Measurements from ENCODE around the gene APPL2. TPM values are rescaled to one million over a fixed set of nuclear protein-coding genes. Genes with fewer than 3 reads are reported as not detected.
A peak's percentile ranks its signal among the peaks of the same experiment; 100 is the strongest.

The APPL2 gene
- total RNA-seq, 1 experiment from 2014 or later: 35.5 TPM

DNA sequence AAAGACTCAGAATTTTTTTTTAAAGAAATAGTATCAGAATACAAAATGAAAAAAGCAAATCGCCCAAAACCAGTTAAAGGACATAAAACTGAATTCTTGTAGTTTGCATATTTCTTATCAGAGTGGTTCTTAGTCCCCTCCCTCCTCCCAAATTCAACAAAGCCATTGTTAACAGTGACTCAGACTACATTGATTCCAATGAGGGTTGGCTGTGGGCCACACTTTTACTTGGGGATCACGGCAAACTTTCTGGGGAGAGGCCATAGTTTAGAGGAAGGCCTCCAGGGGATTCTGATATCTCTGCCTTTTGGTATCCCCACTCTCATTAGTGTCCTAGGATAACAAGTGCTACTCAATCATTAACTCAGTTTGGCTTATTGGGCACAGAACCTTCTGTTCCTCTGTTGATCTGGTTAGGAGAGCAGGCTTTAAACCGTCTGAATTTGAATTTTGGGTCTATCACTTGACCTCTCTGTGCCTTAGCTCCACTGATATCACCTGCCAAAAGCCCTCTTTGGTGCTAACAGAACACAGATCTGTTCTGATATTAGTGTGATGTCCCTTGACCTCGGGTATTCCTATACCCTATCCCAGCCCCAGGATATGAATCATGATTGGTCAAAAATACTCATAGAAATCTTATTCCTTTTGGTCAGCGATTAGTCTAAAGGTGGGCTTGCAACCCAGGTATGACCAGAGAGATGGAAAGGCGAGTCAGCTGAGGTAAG, 45.2 kb upstream of the APPL2 start:
- no TSS peak for BruUV-seq (replicated peaks)
- ChIA-PET CTCF (interaction anchor here (0.6 kb wide), 1 partner anchor 38 kb away, joined by 3 read pairs; no protein-coding TSS in a partner anchor), POLR2A (interaction anchor here (0.9 kb wide), 1 partner anchor 73 kb away, joined by 3 read pairs; no protein-coding TSS in a partner anchor)
- TF ChIP-seq, protein P1, sequence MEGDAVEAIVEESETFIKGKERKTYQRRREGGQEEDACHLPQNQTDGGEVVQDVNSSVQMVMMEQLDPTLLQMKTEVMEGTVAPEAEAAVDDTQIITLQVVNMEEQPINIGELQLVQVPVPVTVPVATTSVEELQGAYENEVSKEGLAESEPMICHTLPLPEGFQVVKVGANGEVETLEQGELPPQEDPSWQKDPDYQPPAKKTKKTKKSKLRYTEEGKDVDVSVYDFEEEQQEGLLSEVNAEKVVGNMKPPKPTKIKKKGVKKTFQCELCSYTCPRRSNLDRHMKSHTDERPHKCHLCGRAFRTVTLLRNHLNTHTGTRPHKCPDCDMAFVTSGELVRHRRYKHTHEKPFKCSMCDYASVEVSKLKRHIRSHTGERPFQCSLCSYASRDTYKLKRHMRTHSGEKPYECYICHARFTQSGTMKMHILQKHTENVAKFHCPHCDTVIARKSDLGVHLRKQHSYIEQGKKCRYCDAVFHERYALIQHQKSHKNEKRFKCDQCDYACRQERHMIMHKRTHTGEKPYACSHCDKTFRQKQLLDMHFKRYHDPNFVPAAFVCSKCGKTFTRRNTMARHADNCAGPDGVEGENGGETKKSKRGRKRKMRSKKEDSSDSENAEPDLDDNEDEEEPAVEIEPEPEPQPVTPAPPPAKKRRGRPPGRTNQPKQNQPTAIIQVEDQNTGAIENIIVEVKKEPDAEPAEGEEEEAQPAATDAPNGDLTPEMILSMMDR (IDR thresholded peaks at IDR 0.05; ENCODE audit: unreplicated experiment): no peak
- intact Hi-C loops (cut with micrococcal nuclease): loop anchor here (5.0 kb wide), 1 partner anchor 439 kb away; no protein-coding TSS in a partner anchor
- Mint-ChIP-seq H3K27ac (ENCODE audit: low read depth, unreplicated experiment) (no peak overlapping the region), H3K4me1 (ENCODE audit: insufficient read depth, unreplicated experiment) (peaks cover 6% of the 10 kb centered on the region), H3K36me3 (ENCODE audit: insufficient read depth, unreplicated experiment) (no peaks in the 10 kb centered on the region), H3K9me3 (ENCODE audit: unreplicated experiment) (no peaks in the 10 kb centered on the region), H3K4me3 (ENCODE audit: unreplicated experiment) (no peak overlapping the region), H3K27me3 (ENCODE audit: insufficient read depth, unreplicated experiment) (peaks cover 15% of the 10 kb centered on the region)
- no peak for DNase-seq (ENCODE audit: unreplicated experiment)

GRCh38 chr12:105279460-105280056, 43.6 kb upstream of the APPL2 start:
- DNase-seq (ENCODE audit: unreplicated experiment): peak; percentile 47
- Mint-ChIP-seq H3K4me3 (ENCODE audit: unreplicated experiment) (no peak overlapping the region), H3K27ac (ENCODE audit: low read depth, unreplicated experiment) (no peak overlapping the region), H3K27me3 (ENCODE audit: insufficient read depth, unreplicated experiment) (peaks cover 13% of the 10 kb centered on the region), H3K9me3 (ENCODE audit: unreplicated experiment) (no peaks in the 10 kb centered on the region), H3K4me1 (ENCODE audit: insufficient read depth, unreplicated experiment) (peaks cover 6% of the 10 kb centered on the region), H3K36me3 (ENCODE audit: insufficient read depth, unreplicated experiment) (no peaks in the 10 kb centered on the region)
- intact Hi-C loops (cut with micrococcal nuclease): loop anchor here (1.0 to 5.0 kb wide), 2 partner anchors 104 to 437 kb away; no protein-coding TSS in a partner anchor
- TF ChIP-seq, protein P1 (IDR thresholded peaks at IDR 0.05; ENCODE audit: unreplicated experiment): peak; percentile 43
- CTCF ChIA-PET: interaction anchor here (0.9 to 1.0 kb wide), 2 partner anchors 74 to 100 kb away, joined by 3 to 4 read pairs; no protein-coding TSS in a partner anchor
- BruUV-seq (replicated peaks): no TSS peak
- POLR2A ChIA-PET: no interaction called here

- Mint-ChIP-seq H3K36me3 (ENCODE audit: insufficient read depth, unreplicated experiment) (no peaks in the 10 kb centered on the region), H3K27ac (ENCODE audit: low read depth, unreplicated experiment) (no peak overlapping the region), H3K4me1 (ENCODE audit: insufficient read depth, unreplicated experiment) (peaks cover 6% of the 10 kb centered on the region), H3K4me3 (ENCODE audit: unreplicated experiment) (no peak overlapping the region), H3K27me3 (ENCODE audit: insufficient read depth, unreplicated experiment) (no peaks in the 10 kb centered on the region), H3K9me3 (ENCODE audit: unreplicated experiment) (no peaks in the 10 kb centered on the region)
- TF ChIP-seq, protein P1 (IDR thresholded peaks at IDR 0.05; ENCODE audit: unreplicated experiment): no peak
- POLR2A ChIA-PET: no interaction called here
- no TSS peak for BruUV-seq (replicated peaks)
- CTCF ChIA-PET: interaction anchor here (0.9 kb wide), 1 partner anchor 64 kb away, joined by 3 read pairs; no protein-coding TSS in a partner anchor
- no peak for DNase-seq (ENCODE audit: unreplicated experiment)
- intact Hi-C loops (cut with micrococcal nuclease): no loop called here
Observed at GRCh38 chr12:105278043-105278697, 42.2 kb upstream of the APPL2 start.
